HUES48 (cell line): ENCODE results near the gene PHLPP1.
A peak's percentile ranks its signal among the peaks of the same experiment; 100 is the strongest.

Experiments
- H3K27ac ChIP-seq: one replicate; pipeline ENCODE4 v1.7.0; 2013; ENCODE audit warnings: low read depth, low read length, inconsistent platforms
- H3K27me3 ChIP-seq: 2 replicates; pipeline ENCODE4 v1.6.1; 2013; ENCODE audit warnings: mild to moderate bottlenecking, low read length; ENCODE audit not compliant: control insufficient read depth, insufficient read depth
- H3K36me3 ChIP-seq: 2 replicates; pipeline ENCODE4 v1.6.1; 2013; ENCODE audit warnings: low read length; ENCODE audit not compliant: control insufficient read depth, insufficient read depth
- H3K4me1 ChIP-seq: 2 replicates; pipeline ENCODE4 v1.6.1; 2013; ENCODE audit warnings: mild to moderate bottlenecking, low read length; ENCODE audit not compliant: control insufficient read depth, insufficient read depth
- H3K4me3 ChIP-seq: 2 replicates; pipeline ENCODE4 v1.5.1; 2013; ENCODE audit warnings: mild to moderate bottlenecking, low read depth, low read length
- H3K9ac ChIP-seq: 2 replicates; pipeline ENCODE4 v1.6.1; 2013; ENCODE audit warnings: mild to moderate bottlenecking, low read depth, low read length, moderate library complexity
- H3K9me3 ChIP-seq: 2 replicates; pipeline ENCODE4 v1.6.1; 2013; ENCODE audit warnings: low read length; ENCODE audit not compliant: control insufficient read depth, insufficient read depth

Gene PHLPP1

GRCh38 chr18:62759704-62760402, 44.5 kb downstream of the PHLPP1 start:
- H3K27ac ChIP-seq, result peak overlapping the region; percentile 95
- H3K4me3 ChIP-seq, result peak overlapping the region; percentile 35; the same call in 1 of the 2 replicates
- peak overlapping the region; percentile 54; the same call in 1 of the 2 replicates for H3K9ac ChIP-seq
- H3K9me3 ChIP-seq, result no peaks in the 10 kb centered on the region
- H3K27me3 ChIP-seq, result no peaks in the 10 kb centered on the region
- no peaks in the 10 kb centered on the region for H3K36me3 ChIP-seq
- H3K4me1 ChIP-seq, result peaks cover 77% of the 10 kb centered on the region

DNA sequence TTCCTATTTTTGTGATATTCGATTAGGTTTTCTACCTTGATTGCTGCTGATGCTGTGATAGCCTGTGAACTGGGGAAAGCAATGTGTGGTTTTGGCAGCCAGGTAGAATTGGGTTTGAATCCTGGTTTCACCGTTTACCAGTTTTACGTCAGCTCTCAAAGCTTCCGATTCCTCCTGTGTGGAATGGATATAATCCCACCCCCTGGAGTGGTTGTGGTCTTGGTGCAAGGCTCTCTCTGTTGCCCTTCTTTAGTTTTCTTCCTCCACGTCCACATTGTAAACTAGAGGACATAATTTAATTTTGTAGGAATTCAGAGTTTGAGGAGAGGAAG, 45.0 kb downstream of the PHLPP1 start:
- Histone ChIP-seq H3K4me3 (peak overlapping the region; percentile 4; the same call in 1 of the 2 replicates), H3K36me3 (no peaks in the 10 kb centered on the region), H3K9me3 (no peaks in the 10 kb centered on the region), H3K27me3 (no peaks in the 10 kb centered on the region), H3K9ac (peak overlapping the region; percentile 40; the same call in 1 of the 2 replicates), H3K27ac (peak overlapping the region; percentile 95), H3K4me1 (peaks cover 77% of the 10 kb centered on the region)

DNA sequence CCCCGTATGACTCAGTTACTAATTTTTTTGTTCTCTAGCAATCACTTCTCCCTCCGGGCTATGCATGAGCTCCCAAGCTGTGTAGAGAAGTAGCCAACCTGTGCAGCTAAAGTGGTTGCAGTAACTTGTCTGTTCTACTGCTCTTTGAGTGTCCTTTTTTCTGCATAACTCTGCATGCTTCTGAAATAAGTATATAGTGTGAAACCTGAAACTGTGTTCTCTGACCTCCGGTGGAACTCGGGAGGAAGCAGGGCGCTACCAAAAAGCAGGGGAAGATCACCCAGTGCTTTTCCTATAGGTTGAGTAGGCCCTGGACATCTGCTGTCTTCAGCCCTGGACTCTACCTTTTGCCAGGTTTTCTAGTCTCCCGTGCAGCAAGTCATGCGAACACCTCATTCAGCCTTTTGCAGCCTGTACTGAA, 47.8 kb downstream of the PHLPP1 start:
- Histone ChIP-seq H3K4me1 (peaks cover 72% of the 10 kb centered on the region), H3K4me3 (no peak overlapping the region), H3K27me3 (no peaks in the 10 kb centered on the region), H3K36me3 (no peaks in the 10 kb centered on the region), H3K27ac (peak overlapping the region; percentile 11), H3K9me3 (no peaks in the 10 kb centered on the region), H3K9ac (no peak overlapping the region)

DNA sequence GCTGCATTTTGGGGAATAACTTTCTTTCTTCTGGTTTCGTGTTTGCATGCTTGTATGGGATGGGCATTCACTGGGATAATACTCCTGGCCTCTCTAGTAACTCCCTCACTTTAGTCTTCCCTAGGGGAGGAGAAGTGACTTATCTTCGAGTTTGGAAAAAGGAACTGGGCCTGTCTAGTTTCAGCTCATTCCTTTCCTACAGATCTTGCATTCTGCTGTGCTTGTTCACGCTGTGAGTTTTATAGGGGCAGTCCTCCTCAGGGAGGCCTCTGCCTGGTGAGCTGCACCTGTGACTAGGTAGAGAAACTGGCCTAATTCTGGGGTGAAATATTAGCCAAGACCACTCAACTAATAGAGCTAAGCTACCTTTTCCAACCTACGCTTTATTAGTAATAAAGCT, 50.9 kb downstream of the PHLPP1 start:
- Histone ChIP-seq H3K4me1 (peaks cover 47% of the 10 kb centered on the region), H3K4me3 (no peak overlapping the region), H3K27me3 (no peaks in the 10 kb centered on the region), H3K27ac (peak overlapping the region; percentile 57), H3K9me3 (no peaks in the 10 kb centered on the region), H3K36me3 (no peaks in the 10 kb centered on the region), H3K9ac (no peak overlapping the region)

- Histone ChIP-seq H3K9ac (no peak overlapping the region), H3K4me3 (no peak overlapping the region), H3K27me3 (no peaks in the 10 kb centered on the region), H3K36me3 (no peaks in the 10 kb centered on the region), H3K9me3 (no peaks in the 10 kb centered on the region), H3K27ac (peak overlapping the region; percentile 72), H3K4me1 (peaks cover 47% of the 10 kb centered on the region)
These were observed 52.0 kb downstream of the PHLPP1 start for GRCh38 chr18:62767321-62767720.

- Histone ChIP-seq H3K27ac (peak overlapping the region; percentile 72), H3K9me3 (no peaks in the 10 kb centered on the region), H3K9ac (no peak overlapping the region; the same call in 1 of the 2 replicates)
These were observed 52.7 kb downstream of the PHLPP1 start for GRCh38 chr18:62767836-62768557.

GRCh38 chr18:62768558-62768943, 53.2 kb downstream of the PHLPP1 start:
- H3K27ac ChIP-seq, result no peak overlapping the region
- no peak overlapping the region for H3K4me3 ChIP-seq
- H3K27me3 ChIP-seq, result no peaks in the 10 kb centered on the region
- no peaks in the 10 kb centered on the region for H3K9me3 ChIP-seq
- no peaks in the 10 kb centered on the region for H3K36me3 ChIP-seq
- H3K9ac ChIP-seq, result no peak overlapping the region
- peaks cover 50% of the 10 kb centered on the region for H3K4me1 ChIP-seq

More at GRCh38 chr18:62767836-62768557, 52.7 kb downstream of the PHLPP1 start:
- Histone ChIP-seq H3K36me3 (no peaks in the 10 kb centered on the region), H3K4me3 (no peak overlapping the region), H3K27me3 (no peaks in the 10 kb centered on the region), H3K4me1 (peaks cover 50% of the 10 kb centered on the region)

DNA sequence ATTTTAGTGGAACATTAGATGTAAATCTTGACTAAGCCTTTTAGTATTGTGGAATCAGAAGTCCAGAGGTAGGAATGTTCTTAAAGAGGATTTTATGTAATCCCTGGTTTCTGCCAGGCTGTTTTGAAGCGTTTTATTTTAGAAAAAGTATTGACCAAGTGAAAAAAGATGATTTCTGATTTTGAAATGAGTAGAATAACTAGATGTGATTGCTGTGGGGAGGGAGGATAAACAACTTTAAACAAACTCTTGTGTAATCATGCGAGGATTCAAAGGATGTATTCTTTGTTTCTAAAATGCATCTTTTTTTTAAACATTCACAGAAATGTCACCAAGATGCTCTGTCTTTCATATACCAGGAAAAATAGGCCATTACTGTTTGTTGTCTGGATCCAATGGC, 53.9 kb downstream of the PHLPP1 start:
- Histone ChIP-seq H3K36me3 (no peaks in the 10 kb centered on the region), H3K4me3 (no peak overlapping the region), H3K9me3 (no peaks in the 10 kb centered on the region), H3K27me3 (no peaks in the 10 kb centered on the region), H3K4me1 (peaks cover 53% of the 10 kb centered on the region), H3K27ac (no peak overlapping the region), H3K9ac (no peak overlapping the region)

DNA sequence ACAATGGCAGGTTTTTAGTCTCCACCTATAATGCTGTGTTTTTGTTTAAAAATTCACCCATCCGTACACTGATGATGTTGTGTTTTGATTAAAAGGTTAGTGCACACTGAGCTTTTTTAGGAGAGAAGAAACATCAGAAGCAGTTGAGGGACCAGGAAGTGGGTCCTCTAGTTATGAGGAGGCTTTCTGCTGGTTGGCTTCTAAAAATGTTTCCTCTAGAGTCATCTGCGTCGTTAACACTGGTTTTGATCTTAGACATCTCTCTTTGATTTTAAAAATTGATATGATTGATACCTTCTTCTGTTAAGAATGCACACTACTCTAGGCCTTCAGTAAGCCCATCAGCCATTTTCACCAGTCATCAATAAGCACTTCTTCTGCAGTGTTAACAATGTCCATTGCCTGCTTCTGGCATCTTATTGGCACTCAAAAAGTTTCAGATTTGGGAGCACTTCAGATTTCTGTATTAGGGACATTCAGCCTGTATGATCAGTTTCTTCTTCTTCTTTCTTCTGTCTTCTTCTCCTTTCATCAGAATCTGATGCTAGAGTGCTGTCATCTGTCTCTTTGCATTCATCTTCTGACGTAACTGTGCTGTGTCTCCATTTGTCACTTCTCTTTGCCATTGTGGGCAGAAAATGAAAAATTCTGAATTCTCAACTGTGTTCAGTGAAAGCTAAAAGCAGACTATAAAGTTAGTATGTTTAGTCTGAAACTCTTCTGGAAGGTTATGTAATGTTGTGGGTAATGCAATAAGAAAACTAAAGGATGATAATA, 56.3 kb downstream of the PHLPP1 start:
- Histone ChIP-seq H3K27me3 (no peaks in the 10 kb centered on the region), H3K27ac (no peak overlapping the region), H3K9me3 (no peaks in the 10 kb centered on the region), H3K9ac (no peak overlapping the region), H3K36me3 (no peaks in the 10 kb centered on the region), H3K4me3 (no peak overlapping the region), H3K4me1 (peaks cover 41% of the 10 kb centered on the region)

DNA sequence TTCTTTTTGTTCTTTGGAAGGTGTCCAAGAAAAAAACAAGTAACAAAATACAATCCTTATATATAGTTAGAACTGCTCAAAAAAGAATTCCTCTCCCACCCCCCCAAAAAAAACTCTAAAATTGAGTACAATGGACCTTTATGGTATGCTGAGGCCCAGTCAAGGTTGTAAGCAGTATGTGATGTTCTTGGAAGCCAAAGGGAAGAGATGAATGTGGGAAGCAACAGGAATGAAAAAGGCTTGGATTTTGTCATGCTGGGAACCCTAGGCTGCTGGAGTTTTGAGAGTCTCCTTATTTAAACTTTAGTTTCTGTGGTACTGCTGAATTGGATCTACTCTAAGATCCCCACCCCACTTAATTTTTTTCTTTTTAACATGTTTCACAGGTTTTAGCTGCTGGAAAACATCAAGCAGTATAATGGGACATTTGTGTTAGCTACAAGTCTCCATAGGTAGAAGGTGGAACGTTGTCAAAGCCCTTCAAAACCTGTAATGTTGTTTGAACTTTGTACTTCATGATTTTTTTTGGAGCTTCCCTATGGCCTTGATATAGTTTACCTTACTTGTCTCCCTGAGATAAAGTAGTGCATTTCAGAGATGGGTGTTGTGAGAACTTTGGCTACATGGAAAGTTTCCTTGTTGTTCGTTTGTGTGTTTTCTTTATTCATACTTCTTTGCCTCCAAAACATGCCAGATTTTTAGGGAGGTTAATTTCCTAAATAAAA, 57.7 kb downstream of the PHLPP1 start:
- Histone ChIP-seq H3K4me3 (no peak overlapping the region), H3K27me3 (no peaks in the 10 kb centered on the region), H3K36me3 (no peaks in the 10 kb centered on the region), H3K9me3 (no peaks in the 10 kb centered on the region), H3K4me1 (peaks cover 34% of the 10 kb centered on the region), H3K9ac (no peak overlapping the region), H3K27ac (peak overlapping the region; percentile 50)
